ENCODE data around the gene PLEKHB1.
"Not testable (repeated sequence)": the region's sequence is repeated elsewhere in the genome, so short reads cannot be mapped to it uniquely, and the experiment has no call there.

Gene PLEKHB1

DNA sequence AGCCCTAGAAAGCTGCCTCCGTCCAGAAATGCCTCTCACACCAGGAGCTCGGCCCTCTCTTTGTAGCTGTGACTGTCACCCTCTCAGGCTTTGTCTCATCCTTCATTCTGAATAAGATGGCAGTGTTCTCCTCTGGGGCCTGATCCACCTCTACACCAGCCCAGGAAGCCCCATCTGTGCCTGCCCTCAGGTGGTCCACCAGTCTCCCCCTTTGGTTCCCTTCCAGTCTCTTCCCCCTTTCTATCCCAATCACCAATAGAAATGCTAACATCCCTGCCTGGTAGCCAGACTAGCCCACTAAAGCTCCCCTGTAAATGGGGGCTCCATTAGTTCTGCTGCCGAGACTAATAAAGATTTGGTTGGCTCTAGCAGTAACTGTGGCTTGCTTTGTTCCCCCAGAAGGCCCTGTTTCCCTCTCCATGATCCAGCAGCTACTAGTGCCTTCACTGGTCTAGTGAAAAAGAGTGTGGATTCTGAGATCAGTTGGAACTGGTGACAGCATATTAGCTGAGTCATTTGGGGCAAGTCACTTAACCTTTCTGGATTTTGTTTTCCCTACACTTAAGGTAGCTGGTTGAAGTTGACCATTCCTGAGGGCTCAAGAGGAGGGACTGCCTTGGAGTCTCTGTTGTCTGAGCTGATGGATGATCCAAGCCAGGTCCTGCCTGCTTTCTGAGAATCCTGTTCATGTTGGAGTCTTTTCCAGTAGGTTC is 16.2 kb downstream of the PLEKHB1 start:
- no peak overlapping the region for H3K4me3 ChIP-seq (ENCODE audit: low read length)
- TF ChIP-seq, protein P1, sequence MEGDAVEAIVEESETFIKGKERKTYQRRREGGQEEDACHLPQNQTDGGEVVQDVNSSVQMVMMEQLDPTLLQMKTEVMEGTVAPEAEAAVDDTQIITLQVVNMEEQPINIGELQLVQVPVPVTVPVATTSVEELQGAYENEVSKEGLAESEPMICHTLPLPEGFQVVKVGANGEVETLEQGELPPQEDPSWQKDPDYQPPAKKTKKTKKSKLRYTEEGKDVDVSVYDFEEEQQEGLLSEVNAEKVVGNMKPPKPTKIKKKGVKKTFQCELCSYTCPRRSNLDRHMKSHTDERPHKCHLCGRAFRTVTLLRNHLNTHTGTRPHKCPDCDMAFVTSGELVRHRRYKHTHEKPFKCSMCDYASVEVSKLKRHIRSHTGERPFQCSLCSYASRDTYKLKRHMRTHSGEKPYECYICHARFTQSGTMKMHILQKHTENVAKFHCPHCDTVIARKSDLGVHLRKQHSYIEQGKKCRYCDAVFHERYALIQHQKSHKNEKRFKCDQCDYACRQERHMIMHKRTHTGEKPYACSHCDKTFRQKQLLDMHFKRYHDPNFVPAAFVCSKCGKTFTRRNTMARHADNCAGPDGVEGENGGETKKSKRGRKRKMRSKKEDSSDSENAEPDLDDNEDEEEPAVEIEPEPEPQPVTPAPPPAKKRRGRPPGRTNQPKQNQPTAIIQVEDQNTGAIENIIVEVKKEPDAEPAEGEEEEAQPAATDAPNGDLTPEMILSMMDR (conservative IDR thresholded peaks at IDR 0.05; ENCODE audit: low read depth, low read length): no peak
- DNase-seq (ENCODE audit: low read depth): no peak

- DNase-seq (ENCODE audit: low read depth): no peak
- H3K4me3 ChIP-seq (ENCODE audit: low read length): no peak overlapping the region
- TF ChIP-seq, protein P1 (conservative IDR thresholded peaks at IDR 0.05; ENCODE audit: low read depth, low read length): no peak
Observed at GRCh38 chr11:73663604-73664495, 17.5 kb downstream of the PLEKHB1 start.

DNA sequence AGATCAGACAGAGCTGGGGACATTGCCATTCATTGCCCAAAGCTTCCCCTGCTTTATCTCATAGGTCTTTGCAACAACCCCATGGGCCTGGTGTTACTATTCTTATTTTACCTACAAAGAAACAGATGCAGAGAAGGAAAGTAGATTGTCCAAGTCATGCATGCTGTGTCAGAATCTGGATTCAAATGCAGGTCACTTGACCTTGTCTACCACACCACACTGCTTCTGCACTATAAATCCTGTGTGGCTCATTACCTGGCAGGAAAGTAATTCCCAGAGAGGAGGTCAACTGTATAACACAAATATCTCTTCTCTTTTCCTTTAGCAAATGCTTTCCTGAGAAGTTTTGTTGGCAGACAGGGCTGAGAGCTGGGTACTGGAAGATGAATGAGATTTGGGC is 18.5 kb downstream of the PLEKHB1 start:
- H3K4me3 ChIP-seq (ENCODE audit: low read length): no peak overlapping the region
- TF ChIP-seq, protein P1 (conservative IDR thresholded peaks at IDR 0.05; ENCODE audit: low read depth, low read length): no peak
- DNase-seq (ENCODE audit: low read depth): no peak

- no peak overlapping the region for H3K4me3 ChIP-seq (ENCODE audit: low read length)
- DNase-seq (ENCODE audit: low read depth): no peak
- TF ChIP-seq, protein P1 (conservative IDR thresholded peaks at IDR 0.05; ENCODE audit: low read depth, low read length): no peak
Observed at GRCh38 chr11:73667891-73668290, 21.5 kb downstream of the PLEKHB1 start.

GRCh38 chr11:73670808-73671207 is 24.4 kb downstream of the PLEKHB1 start:
- DNase-seq (ENCODE audit: low read depth): no peak
- TF ChIP-seq, protein P1 (conservative IDR thresholded peaks at IDR 0.05; ENCODE audit: low read depth, low read length): no peak
- H3K4me3 ChIP-seq (ENCODE audit: low read length): no peak overlapping the region

GRCh38 chr11:73671701-73672100 is 25.3 kb downstream of the PLEKHB1 start:
- peak; percentile 60 for DNase-seq (ENCODE audit: low read depth)
- no peak overlapping the region for H3K4me3 ChIP-seq (ENCODE audit: low read length)
- TF ChIP-seq, protein P1 (conservative IDR thresholded peaks at IDR 0.05; ENCODE audit: low read depth, low read length): no peak

DNA sequence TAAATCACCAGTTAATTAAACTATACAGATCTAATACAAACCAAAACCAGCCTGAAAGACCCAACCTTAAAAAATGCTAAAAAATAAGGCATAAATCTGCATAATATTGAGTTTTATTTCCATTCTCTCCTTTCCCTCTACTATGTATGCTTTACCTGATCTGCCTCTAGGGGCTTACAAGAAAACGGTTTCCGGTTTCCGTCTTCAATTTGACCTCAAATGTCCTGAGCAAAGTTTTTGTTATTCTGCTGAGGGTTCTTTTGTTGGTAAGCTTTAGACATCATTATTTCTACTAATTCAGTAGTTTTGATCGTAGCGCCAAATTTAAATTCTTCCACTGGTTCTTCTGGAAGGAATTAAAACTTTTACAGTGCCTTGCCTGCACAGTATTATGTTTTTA is 30.2 kb downstream of the PLEKHB1 start:
- DNase-seq (ENCODE audit: low read depth); H3K4me3 ChIP-seq (ENCODE audit: low read length): not testable (repeated sequence)
